Mammary epithelial cell (primary cell): ENCODE results near the gene CD58.

Experiments used
- CTCF ChIP-seq, 2 donors: IDR thresholded peaks in 1 of 2; conservative IDR thresholded peaks in 1 of 2; 2 replicates each; pipeline ENCODE4 v1.5.1; 2011 to 2012; ENCODE audit warnings: inconsistent platforms in 2 of 2, low read length in 2 of 2, mild to moderate bottlenecking in 2 of 2, control low read depth in 1 of 2, low read depth in 1 of 2; ENCODE audit not compliant: insufficient read depth in 1 of 2; ENCODE audit errors: extremely low read depth in 1 of 2
- EZH2 ChIP-seq: IDR thresholded peaks from 2 replicates; pipeline ENCODE4 v1.6.1; 2012; ENCODE audit warnings: low read length, inconsistent platforms, borderline replicate concordance

GRCh38 chr1:116553386-116554115 lies 17.3 kb downstream of the CD58 start:
- no peak for TF ChIP-seq CTCF (conservative IDR thresholded peaks at IDR 0.05 in 1 of 2, IDR thresholded peaks at IDR 0.05 in 1 of 2; ENCODE audit: extremely low read depth in 1 of 2, insufficient read depth in 1 of 2, low read depth in 1 of 2, low read length in 2 of 2)
- TF ChIP-seq EZH2: no peak
